ENCODE results near the gene PIGA.

Gene PIGA

GRCh38 chrX:15328131-15328530, 7.2 kb downstream of the PIGA start:
- TF ChIP-seq FOXP2 (optimal IDR thresholded peaks at IDR 0.05; ENCODE audit: borderline replicate concordance, extremely low read depth, extremely low read length, insufficient read depth): no peak
- no peak for TF ChIP-seq POLR2AphosphoS5 (IDR thresholded peaks at IDR 0.05; ENCODE audit: low read depth, low read length)
- TF ChIP-seq TAF1 (IDR thresholded peaks at IDR 0.05; ENCODE audit: borderline replicate concordance, insufficient read depth, low read length): no peak
- no peak for TF ChIP-seq SIN3A (IDR thresholded peaks at IDR 0.05; ENCODE audit: borderline replicate concordance, insufficient read depth, low read length)
- no peak for TF ChIP-seq REST (IDR thresholded peaks at IDR 0.05; ENCODE audit: insufficient read depth in 1 of 2, low read depth in 2 of 2, low read length in 2 of 2)

GRCh38 chrX:15322472-15322871, 12.9 kb downstream of the PIGA start:
- TF ChIP-seq REST (IDR thresholded peaks at IDR 0.05; ENCODE audit: insufficient read depth in 1 of 2, low read depth in 2 of 2, low read length in 2 of 2): no peak
- no peak for TF ChIP-seq SIN3A (IDR thresholded peaks at IDR 0.05; ENCODE audit: borderline replicate concordance, insufficient read depth, low read length)
- TF ChIP-seq POLR2AphosphoS5 (IDR thresholded peaks at IDR 0.05; ENCODE audit: low read depth, low read length): no peak

GRCh38 chrX:15322072-15322471, 13.3 kb downstream of the PIGA start:
- no peak for TF ChIP-seq POLR2AphosphoS5 (IDR thresholded peaks at IDR 0.05; ENCODE audit: low read depth, low read length)
- no peak for TF ChIP-seq REST (IDR thresholded peaks at IDR 0.05; ENCODE audit: insufficient read depth in 1 of 2, low read depth in 2 of 2, low read length in 2 of 2)
- TF ChIP-seq FOXP2 (optimal IDR thresholded peaks at IDR 0.05; ENCODE audit: borderline replicate concordance, extremely low read depth, extremely low read length, insufficient read depth): no peak
- no peak for TF ChIP-seq SIN3A (IDR thresholded peaks at IDR 0.05; ENCODE audit: borderline replicate concordance, insufficient read depth, low read length)
- no peak for TF ChIP-seq TAF1 (IDR thresholded peaks at IDR 0.05; ENCODE audit: borderline replicate concordance, insufficient read depth, low read length)

- TF ChIP-seq REST (IDR thresholded peaks at IDR 0.05; ENCODE audit: insufficient read depth in 1 of 2, low read depth in 2 of 2, low read length in 2 of 2) (no peak), TAF1 (IDR thresholded peaks at IDR 0.05; ENCODE audit: borderline replicate concordance, insufficient read depth, low read length) (no peak), SIN3A (IDR thresholded peaks at IDR 0.05; ENCODE audit: borderline replicate concordance, insufficient read depth, low read length) (no peak), FOXP2 (optimal IDR thresholded peaks at IDR 0.05; ENCODE audit: borderline replicate concordance, extremely low read depth, extremely low read length, insufficient read depth) (no peak), POLR2AphosphoS5 (IDR thresholded peaks at IDR 0.05; ENCODE audit: low read depth, low read length) (no peak)
Observed at GRCh38 chrX:15321447-15321846, 13.9 kb downstream of the PIGA start.

- TF ChIP-seq TAF1 (IDR thresholded peaks at IDR 0.05; ENCODE audit: borderline replicate concordance, insufficient read depth, low read length) (no peak), POLR2AphosphoS5 (IDR thresholded peaks at IDR 0.05; ENCODE audit: low read depth, low read length) (no peak), FOXP2 (optimal IDR thresholded peaks at IDR 0.05; ENCODE audit: borderline replicate concordance, extremely low read depth, extremely low read length, insufficient read depth) (no peak), SIN3A (IDR thresholded peaks at IDR 0.05; ENCODE audit: borderline replicate concordance, insufficient read depth, low read length) (no peak), REST (IDR thresholded peaks at IDR 0.05; ENCODE audit: insufficient read depth in 1 of 2, low read depth in 2 of 2, low read length in 2 of 2) (no peak)
Observed at GRCh38 chrX:15320297-15320696, 15.0 kb downstream of the PIGA start.
